H1 (cell line): ENCODE measurements around the gene INPP5F. TPM values are rescaled to one million over a fixed set of nuclear protein-coding genes. Genes with fewer than 3 reads are reported as not detected.

Experiments
- ASH2L ChIP-seq: fragments of 200-600, 300-600 bp; sonication (generic); IDR thresholded peaks from one replicate; pipeline ENCODE4 v1.7.1; 2017; ENCODE audit warnings: low read length
- ATF3 ChIP-seq: IDR thresholded peaks from 2 replicates; pipeline ENCODE4 v1.6.1; 2011; ENCODE audit warnings: low read depth, mild to moderate bottlenecking, low read length; ENCODE audit not compliant: insufficient read depth
- CEBPB ChIP-seq: IDR thresholded peaks from 2 replicates; pipeline ENCODE4 v1.6.1; 2012; ENCODE audit warnings: low read depth, low read length
- CREB1 ChIP-seq: IDR thresholded peaks from 2 replicates; pipeline ENCODE4 v1.6.1; 2012; ENCODE audit warnings: inconsistent platforms
- CTCF ChIP-seq, 3 experiments: IDR thresholded peaks; 1 replicate in 2 of 3; 2 replicates in 1 of 3; pipeline versions ENCODE4 v1.5.1 to v1.6.1; 2011; ENCODE audit warnings: low read length in 3 of 3, mild to moderate bottlenecking in 3 of 3, inconsistent platforms in 2 of 3, low read depth in 1 of 3, moderate library complexity in 1 of 3; ENCODE audit not compliant: insufficient read depth in 1 of 3; ENCODE audit errors: control extremely low read depth in 1 of 3
- E2F6 ChIP-seq: IDR thresholded peaks from 2 replicates; pipeline ENCODE4 v1.6.1; 2012; ENCODE audit warnings: inconsistent platforms
- EGR1 ChIP-seq: IDR thresholded peaks from 2 replicates; pipeline ENCODE4 v1.6.1; 2011; ENCODE audit warnings: low read depth, low read length, borderline replicate concordance
- FOSL1 ChIP-seq: IDR thresholded peaks from 2 replicates; pipeline ENCODE4 v1.6.1; 2011; ENCODE audit warnings: mild to moderate bottlenecking, low read depth, low read length, moderate library complexity; ENCODE audit not compliant: insufficient read depth
- HDAC6 ChIP-seq: IDR thresholded peaks from one replicate; pipeline ENCODE4 v1.7.1; 2012; ENCODE audit warnings: low read depth, mild to moderate bottlenecking, inconsistent platforms, low read length, moderate library complexity
- KDM5A ChIP-seq: fragments of 200-600 bp; IDR thresholded peaks from 2 replicates; pipeline ENCODE4 v1.7.1; 2012; ENCODE audit warnings: mild to moderate bottlenecking, low read length, inconsistent platforms, mixed read lengths
- POLR2A ChIP-seq, 2 experiments: IDR thresholded peaks; 1 replicate in 1 of 2; 2 replicates in 1 of 2; pipeline ENCODE4 v1.6.1; 2011; ENCODE audit warnings: low read depth in 2 of 2, low read length in 2 of 2, mild to moderate bottlenecking in 2 of 2; ENCODE audit errors: control extremely low read depth in 1 of 2
- RAD21 ChIP-seq, 2 experiments: IDR thresholded peaks in 1 of 2; conservative IDR thresholded peaks in 1 of 2; 2 replicates each; pipeline ENCODE4 v1.6.1; 2011; ENCODE audit warnings: low read depth in 2 of 2, low read length in 2 of 2, improper control_type of control experiment in 1 of 2, inconsistent platforms in 1 of 2, mild to moderate bottlenecking in 1 of 2, moderate library complexity in 1 of 2
- RBBP5 ChIP-seq: IDR thresholded peaks from 2 replicates; pipeline ENCODE4 v1.7.1; 2012; ENCODE audit warnings: low read depth, mild to moderate bottlenecking, inconsistent platforms, low read length, moderate library complexity, borderline replicate concordance
- SIRT6 ChIP-seq: IDR thresholded peaks from one replicate; pipeline ENCODE4 v1.7.1; 2012; ENCODE audit warnings: low read length, inconsistent platforms
- SP1 ChIP-seq: IDR thresholded peaks from 2 replicates; pipeline ENCODE4 v1.6.1; 2011; ENCODE audit warnings: low read depth, low read length
- SUZ12 ChIP-seq: fragments of 200-600 bp; sonication (generic); IDR thresholded peaks from 2 replicates; pipeline ENCODE4 v1.6.1; 2012; ENCODE audit warnings: mild to moderate bottlenecking, inconsistent platforms, low read length, moderate library complexity, mixed read lengths
- TAF7 ChIP-seq: optimal IDR thresholded peaks from 2 replicates; pipeline ENCODE3; 2011; ENCODE audit warnings: low read depth, mild to moderate bottlenecking, inconsistent platforms, low read length, moderate library complexity, borderline replicate concordance
- TEAD4 ChIP-seq: IDR thresholded peaks from 2 replicates; pipeline ENCODE4 v1.6.1; 2012; ENCODE audit warnings: low read depth, low read length, inconsistent platforms, mixed read lengths
- polyA plus RNA-seq, 7 experiments: library from polyadenylated mRNA; depleted of rRNA in 3 of 7; stranded (reverse) in 5 of 7; unstranded in 2 of 7; fragments of >200 nt in 5 of 7; fragments of 200-250 nt in 2 of 7; gene quantifications; 1 replicate in 5 of 7; 2 replicates in 1 of 7; 4 replicates in 1 of 7; pipeline versions ENCODE4 v1.2.1 to v1.2.3, GENCODE V29; 2011 to 2013; ENCODE audit warnings: missing spikeins in 2 of 7, mixed read lengths in 2 of 7
- total RNA-seq: library from RNA; stranded (reverse); fragmentation: NEBNext Ultra II Directional; extraction: Animal tissue kit (Norgen Biotek cat#: 25700); gene quantifications from 2 replicates; pipeline ENCODE4 v1.2.1, GENCODE V29; 2021

The INPP5F gene
- total and polyA plus RNA-seq, 2 of the 8 experiments (the other 6 are each of a cell fraction or from before 2014, with no cell fraction given), result 50.1 to 101 TPM

- no peak for TF ChIP-seq TEAD4
- TF ChIP-seq E2F6, result no peak
- TF ChIP-seq EGR1, result 0 out of 2 replicates have a peak, but pooled peaks have one; percentile 16
- peak; percentile 68; the same call in 1 of the 2 replicates for TF ChIP-seq SP1
- TF ChIP-seq HDAC6, result no peak
- TF ChIP-seq SIRT6, result no peak
- no peak for TF ChIP-seq TAF7
- TF ChIP-seq FOSL1, result no peak
- no peak for TF ChIP-seq CREB1
- no peak for TF ChIP-seq CEBPB
- TF ChIP-seq POLR2A (IDR thresholded peaks at IDR 0.05; ENCODE audit: control extremely low read depth in 1 of 2, low read depth in 2 of 2, low read length in 2 of 2), result peak in 1 of 2 experiments; percentile 61; a peak in 2 of 3 replicates
- no peak for TF ChIP-seq CTCF (IDR thresholded peaks at IDR 0.05; ENCODE audit: control extremely low read depth in 1 of 3, insufficient read depth in 1 of 3, low read depth in 1 of 3, low read length in 3 of 3)
- TF ChIP-seq RAD21 (IDR thresholded peaks at IDR 0.05 in 1 of 2, conservative IDR thresholded peaks at IDR 0.05 in 1 of 2; ENCODE audit: low read depth in 2 of 2, low read length in 2 of 2), result 0 out of 4 replicates have a peak, but pooled peaks of 1 of the 2 experiments have one; percentile 1
- peak; percentile 70; the same call in 1 of the 2 replicates for TF ChIP-seq RBBP5
- no peak for TF ChIP-seq KDM5A
- TF ChIP-seq ATF3, result no peak
- peak; percentile 70 for TF ChIP-seq ASH2L
- TF ChIP-seq SUZ12, result no peak
Measured at GRCh38 chr10:119725828-119726675, at the start of gene INPP5F (continued).
